Glomerular visceral epithelial cell (primary cell): ENCODE measurements around the gene MKNK1.
A peak's percentile ranks its signal among the peaks of the same experiment; 100 is the strongest.

Experiments
- DNase-seq: peaks from one replicate; pipeline ENCODE4 v3.0.0-alpha.2; 2016; ENCODE audit errors: extremely low spot score

Gene MKNK1

DNA sequence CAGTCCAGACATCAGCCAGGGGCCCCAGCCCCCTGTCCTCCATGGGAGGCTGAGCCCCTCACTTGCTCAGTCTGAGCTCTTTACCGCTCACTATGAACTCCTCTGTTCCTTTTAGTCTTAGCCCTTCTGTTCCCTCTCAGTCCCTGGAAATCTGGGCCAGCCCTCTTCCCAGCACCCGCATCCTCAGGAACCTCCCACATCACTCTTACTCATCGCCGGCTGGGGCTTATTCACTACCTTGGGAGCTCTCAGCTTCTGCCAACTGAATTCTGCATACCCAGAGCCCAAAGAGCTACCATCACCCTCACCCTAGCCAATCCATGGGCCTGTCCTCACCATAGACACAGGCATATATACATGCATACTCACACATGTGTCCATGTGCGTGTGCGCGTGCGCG, 64.1 kb downstream of the MKNK1 start:
- peak; percentile 45 for DNase-seq

DNA sequence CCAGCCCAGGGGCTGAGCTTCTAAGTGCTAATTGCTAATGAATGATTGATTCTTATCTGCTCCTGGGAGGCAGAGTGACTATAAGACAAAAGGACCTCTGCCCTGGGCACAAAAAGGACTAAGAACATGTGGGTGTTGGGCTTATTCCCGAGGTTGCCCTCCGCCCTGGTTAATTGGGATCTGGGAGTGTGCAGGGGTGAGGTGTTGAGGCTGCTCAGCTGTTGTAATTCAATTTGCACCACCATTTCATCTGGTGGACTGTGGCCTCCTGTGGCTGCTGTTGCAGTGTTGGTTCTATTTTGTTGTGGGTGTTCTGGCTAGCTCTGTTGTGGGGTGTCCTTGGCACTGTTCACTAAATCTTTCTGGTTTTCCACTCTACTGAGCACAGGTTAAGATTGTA, 65.9 kb downstream of the MKNK1 start:
- DNase-seq = no peak

DNA sequence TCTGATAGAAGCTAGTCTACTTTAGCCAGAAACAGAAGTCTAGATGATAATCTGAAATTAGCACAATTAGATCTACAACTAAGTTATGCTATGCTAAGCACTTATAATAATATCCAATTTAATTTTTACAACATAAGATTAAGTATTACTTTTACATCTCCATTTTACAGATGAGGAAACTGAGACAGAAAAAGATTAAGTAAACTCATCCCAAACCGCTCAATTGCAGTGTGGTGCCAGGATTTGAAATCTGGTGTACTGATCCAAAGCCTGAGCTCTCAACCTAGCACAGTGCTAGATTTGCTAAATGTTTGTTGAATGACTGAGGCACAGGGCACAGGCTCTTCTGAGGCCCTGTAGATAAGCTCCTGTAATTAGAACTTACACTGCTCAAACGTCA, 66.4 kb downstream of the MKNK1 start:
- no peak for DNase-seq

GRCh38 chr1:46536527-46536926, 67.5 kb downstream of the MKNK1 start:
- no peak for DNase-seq

GRCh38 chr1:46535063-46535462, 69.0 kb downstream of the MKNK1 start:
- peak; percentile 43 for DNase-seq

GRCh38 chr1:46533179-46533864, 70.7 kb downstream of the MKNK1 start:
- peak; percentile 23 for DNase-seq

DNA sequence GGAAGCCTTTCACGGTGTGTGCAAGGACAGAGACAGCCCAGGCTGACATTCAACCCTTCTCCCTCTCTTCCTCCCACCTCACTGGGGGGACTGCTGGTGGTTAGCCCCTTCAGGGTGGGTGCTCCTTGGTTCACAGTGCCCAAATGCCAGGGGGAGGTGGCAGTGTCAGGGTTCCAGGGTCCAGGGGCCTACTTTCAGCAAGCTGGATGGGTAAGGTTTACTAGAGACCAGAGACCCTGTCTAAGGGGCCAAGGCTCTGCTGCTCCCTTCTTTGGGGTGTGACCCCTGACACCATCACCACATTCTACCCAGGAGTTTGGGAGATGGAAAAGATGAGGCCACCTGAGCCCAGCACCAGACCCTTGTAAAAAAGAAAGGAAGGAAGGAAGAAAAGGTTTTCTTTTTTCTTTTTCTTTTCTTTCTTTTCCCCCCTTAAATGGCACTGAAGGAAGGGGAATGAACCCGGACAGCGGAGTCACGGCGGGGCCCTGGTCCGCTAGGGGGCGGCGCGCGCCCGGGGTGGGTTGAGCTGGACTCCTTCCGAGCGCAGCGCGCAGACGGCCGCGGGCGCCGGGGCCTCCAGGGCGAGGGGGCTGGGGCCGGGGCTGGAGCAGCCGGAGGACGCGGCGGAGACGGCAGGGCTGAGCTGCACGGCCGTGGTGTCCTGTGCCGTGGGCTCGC, 71.4 kb downstream of the MKNK1 start:
- DNase-seq = peak; percentile 38

- no peak for DNase-seq
Observed at GRCh38 chr1:46532095-46532494, 72.0 kb downstream of the MKNK1 start.

DNA sequence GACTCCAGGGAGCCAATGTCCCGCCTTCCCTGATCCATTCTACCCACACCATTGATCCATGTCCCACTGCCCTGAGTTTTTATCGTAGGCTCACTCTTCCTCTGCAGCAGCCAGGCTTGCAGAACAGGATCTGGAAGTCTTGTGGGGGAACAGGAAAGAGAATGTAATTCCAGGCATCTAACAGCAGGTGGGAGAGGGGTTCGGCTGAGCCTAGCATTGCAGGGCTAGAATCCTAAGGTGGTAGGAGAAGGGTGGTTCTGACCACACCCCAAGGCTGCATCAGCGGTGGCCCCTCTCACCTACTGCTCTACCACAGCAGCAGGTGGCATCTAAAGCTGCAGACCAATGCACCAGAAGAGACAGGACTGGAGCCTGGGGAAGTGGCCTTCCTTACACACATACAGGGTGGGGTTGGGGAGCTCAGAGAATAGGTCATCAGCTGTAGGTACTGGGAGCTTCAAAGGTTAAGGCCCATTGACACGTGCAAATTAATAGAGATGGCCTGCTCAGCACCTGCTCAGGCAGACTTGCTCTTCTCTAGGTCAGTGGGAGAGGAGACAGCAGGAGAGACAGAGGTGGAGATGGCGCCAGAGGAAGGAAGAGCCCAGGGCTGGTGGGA, 73.2 kb downstream of the MKNK1 start:
- DNase-seq = no peak

DNA sequence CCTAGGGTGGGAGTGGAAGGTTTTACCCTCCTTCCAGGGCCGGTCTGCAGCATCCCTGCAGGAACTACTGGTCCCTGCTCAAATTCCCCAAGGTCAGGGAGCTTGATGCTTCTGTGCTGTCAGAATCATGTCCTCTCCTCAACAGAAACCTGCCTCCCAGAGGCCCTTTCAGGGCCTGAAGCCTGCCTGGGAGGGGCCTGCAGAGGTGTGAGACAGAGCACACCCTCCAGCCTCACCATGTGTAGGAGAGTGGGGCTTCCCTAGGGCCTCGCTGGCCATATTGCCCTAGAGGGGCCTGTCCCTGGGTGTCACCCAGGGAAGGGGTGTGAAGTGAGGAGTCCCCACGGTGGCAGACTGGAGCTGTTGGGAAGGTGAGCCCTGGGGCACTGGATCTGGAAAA, 73.8 kb downstream of the MKNK1 start:
- no peak for DNase-seq

DNA sequence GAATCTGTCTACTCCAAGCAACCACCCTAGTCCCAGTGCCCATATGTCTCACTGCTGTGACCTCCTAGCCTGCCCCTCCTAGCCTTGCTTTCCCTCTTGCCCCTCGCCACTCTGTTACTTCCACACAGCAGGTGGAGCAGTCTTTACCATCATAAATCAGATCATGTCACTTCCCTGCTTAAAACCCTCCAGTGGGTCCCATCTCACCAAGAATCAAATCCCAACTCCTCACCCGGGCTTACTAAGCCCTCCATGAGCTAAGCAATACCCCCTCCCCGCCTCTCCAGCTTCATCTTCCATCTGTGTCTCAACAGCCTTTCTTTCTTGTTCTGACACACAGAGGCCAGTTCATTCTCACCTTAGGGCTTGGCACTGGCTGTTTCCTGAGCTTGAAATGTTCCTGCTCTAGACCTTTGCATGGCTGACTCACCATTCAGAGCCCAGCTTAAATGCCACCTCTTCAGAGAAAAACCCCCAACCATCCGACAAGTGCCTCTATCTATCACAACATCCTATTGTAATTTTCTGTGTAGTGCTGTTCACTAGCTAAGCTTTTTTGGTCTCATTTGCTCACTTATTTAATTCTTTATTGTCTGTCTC, 74.9 kb downstream of the MKNK1 start:
- DNase-seq = no peak

DNA sequence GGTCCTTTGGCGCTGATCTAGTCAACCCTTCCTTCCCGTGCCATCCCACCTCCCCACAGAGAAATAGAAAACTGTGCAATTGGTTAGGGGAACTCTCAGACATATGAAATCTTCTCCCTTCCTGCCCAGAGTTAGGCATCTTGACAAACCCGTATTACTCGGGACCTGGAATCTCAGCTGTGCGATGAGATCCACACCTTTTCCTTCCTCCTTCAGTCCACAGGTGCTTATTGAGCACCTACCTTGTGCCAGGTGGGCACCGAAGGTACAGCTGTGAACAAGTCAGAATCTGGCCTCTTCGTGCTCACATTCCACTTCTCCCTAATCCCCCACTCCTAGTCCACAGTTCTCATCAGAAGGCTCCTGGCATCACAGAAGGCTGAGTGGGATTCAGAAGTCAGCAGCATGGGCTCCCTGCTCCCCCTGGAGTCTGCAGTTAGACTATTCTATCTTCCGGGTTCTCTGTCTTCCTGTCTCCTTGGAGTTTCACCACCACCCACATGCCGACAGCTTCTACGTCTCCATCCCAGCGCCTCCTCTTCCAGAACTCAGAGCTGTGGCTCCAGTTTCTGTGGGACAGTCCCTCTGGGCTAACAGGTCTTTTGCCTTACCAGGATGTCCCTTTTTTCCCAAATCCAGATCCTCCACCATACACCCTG, 75.6 kb downstream of the MKNK1 start:
- no peak for DNase-seq

DNA sequence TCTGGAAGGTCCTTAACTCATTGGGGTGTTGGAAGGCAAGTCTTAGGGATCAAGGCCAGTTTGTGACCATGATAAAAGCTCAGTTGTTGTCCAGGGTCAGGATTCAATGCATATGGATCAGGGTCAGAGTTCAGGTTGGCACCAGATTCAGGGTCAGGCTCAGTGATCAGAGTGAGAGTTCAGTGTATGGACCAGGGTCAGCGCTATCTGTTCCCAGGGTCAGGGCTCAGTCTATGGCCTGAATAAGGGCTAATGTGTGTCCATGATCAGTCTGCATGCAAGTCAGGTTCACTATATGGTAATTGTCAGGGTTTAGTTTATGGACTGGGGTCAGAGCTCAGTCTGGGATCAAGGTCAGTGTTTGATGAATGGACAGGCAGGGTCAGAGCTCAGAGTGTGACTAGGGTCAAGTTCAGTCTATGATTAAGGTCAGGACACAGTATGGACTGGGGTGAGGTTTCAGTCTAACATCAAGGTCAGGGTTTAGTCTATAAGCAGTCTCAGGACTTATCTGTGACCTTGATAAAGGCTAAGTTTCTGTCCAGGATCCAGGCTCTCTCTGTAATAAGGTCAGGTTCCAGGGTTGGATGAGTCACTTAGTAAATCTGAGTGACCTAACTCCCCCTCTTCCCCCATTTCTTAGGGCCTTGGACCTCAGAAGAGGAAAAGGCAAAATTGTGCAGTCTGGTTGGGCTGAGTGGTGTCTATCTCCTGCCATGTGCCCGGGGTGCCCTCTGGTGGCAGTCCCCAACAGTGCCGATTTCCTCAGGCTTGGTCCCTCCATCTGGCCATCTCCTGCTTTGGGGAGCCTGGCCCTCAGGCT, 76.4 kb downstream of the MKNK1 start:
- peak; percentile 75 for DNase-seq

- no peak for DNase-seq
Observed at GRCh38 chr1:46526691-46527291, 77.3 kb downstream of the MKNK1 start.

- DNase-seq = no peak
Observed at GRCh38 chr1:46526013-46526690, 77.9 kb downstream of the MKNK1 start.

DNA sequence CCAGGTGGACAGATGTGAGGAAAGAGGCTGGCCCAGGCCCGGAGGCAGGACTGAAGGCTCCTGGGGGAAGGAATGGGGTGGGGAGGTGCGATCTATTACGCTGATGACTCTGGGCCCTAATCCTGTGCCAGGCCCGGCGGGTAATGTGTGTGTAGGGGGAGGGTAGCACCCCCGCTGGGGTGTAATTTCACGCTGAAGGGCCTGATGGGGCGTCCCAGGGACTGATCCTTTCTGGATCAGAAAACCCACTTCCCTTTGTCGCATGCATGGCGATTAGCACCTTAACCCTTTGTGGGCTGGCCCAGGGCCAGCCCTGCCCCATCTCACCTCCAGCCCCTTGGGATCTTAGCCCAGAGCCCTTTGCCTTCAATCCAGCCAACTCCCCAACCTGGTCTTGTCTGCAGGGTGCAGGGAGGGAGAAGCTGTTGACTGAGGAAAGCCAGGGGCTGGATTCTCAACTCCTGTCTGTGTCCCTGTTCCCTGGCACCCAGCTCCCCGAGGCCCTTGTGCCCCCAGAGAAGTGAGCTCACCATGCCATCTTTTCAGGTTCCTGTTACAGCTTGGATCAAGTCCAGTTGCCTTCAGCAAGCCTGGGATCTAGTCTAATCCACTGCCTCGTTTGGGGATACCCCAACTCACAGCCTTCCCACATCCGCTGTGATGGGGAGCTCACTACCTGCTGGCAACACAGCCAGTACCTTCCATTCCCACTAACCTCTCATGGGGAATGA, 78.7 kb downstream of the MKNK1 start:
- DNase-seq = no peak

DNA sequence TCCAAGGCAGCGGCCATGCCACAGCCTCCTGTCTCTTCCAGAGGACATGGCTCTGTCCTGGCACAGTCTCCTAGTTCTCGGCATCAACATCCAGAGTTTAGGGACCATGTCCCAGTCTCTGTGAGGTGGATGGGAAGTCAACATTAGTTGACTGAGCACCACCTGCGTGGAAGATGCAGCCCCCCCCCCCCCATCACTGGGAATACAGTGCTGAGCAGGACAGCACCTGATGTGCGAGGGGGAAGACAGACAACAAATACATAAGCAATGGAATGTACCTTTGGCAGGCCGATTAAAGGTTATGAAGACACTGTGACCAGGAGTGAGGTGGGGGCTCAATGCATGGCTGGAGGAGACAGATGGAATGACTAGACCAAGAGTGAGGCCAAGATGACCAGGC, 79.2 kb downstream of the MKNK1 start:
- DNase-seq = no peak

DNA sequence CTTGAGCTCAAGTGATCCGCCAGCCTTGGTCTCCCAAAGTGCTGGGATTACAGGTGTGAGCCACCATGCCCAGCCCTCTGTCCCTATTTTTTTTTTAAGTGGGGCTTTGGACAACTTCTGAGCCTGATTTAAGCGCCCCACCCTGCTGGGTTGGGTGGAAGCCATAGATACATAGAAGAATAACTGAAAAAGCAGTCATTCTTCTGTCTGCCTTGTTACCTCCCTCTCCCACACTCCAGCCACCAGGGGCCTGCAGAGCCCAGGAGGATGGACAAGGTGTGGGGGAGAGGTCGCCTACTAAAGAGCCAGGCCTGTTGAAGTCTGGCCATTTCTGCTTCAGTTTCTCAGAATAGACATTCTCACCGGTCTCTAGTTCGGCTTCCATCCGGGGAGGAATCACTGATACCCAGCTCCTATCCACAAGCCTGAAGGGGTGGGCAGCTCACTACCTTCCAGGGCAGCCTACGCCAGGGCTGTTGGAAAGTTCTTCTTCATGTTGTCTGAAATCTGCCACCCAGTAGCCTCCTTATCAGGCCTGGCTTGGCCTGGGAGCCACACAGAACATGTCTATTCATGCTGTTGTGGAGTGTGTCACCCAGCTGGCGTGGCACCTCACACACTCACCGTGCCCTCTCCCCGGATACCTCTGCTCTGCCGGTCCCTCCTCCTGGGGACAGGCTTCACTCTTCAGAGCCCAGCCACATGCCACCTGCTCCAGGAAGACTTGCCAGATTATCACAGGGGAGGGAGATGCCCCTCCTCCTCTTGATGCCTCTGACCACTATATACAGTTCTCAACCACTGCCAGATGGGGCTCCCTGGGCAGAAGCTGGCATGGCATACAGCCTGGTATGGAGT, 80.3 kb downstream of the MKNK1 start:
- DNase-seq = no peak

DNA sequence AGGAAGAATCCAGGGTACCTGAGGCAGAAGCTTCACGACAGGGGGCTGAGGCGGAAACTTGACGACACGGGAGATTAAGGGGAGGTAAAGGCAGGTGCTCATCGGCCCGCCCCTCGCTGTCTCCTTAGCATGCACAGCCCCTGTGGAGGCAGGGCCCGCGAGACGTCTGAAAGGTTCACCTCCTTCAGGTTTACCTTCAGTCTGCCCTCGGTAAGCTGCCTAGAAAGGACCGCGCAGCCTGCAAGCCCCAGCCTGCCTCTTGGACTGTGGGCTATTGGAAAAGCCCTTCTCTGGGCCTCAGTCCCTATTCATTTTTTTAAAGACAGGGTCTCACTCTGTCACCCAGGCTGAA, 81.1 kb downstream of the MKNK1 start:
- DNase-seq = no peak
